ENCODE measurements around the gene ARL6IP4.

ARL6IP4 gene

GRCh38 chr12:122991623-122992275, 11.3 kb downstream of the ARL6IP4 start:
- DNase-seq: no peak

- no peak for DNase-seq
Observed at GRCh38 chr12:122992386-122992785, 11.9 kb downstream of the ARL6IP4 start.

- DNase-seq: no peak
Observed at GRCh38 chr12:122994140-122994675, 13.7 kb downstream of the ARL6IP4 start.

GRCh38 chr12:122994781-122995502, 14.5 kb downstream of the ARL6IP4 start:
- no peak for DNase-seq

- no peak for DNase-seq
Observed at GRCh38 chr12:122995503-122996187, 15.2 kb downstream of the ARL6IP4 start.

GRCh38 chr12:122996188-122996601, 15.7 kb downstream of the ARL6IP4 start:
- no peak for DNase-seq

- no peak for DNase-seq
Observed at GRCh38 chr12:122996621-122997342, 16.3 kb downstream of the ARL6IP4 start.

- no peak for DNase-seq
Observed at GRCh38 chr12:122997343-122998250, 17.1 kb downstream of the ARL6IP4 start.

- no peak for DNase-seq
Observed at GRCh38 chr12:122998316-122998715, 17.8 kb downstream of the ARL6IP4 start.

- no peak for DNase-seq
Observed at GRCh38 chr12:122999196-122999946, 18.9 kb downstream of the ARL6IP4 start.

- no peak for DNase-seq
Observed at GRCh38 chr12:122999986-123000420, 19.5 kb downstream of the ARL6IP4 start.

GRCh38 chr12:123000578-123000977, 20.1 kb downstream of the ARL6IP4 start:
- no peak for DNase-seq

- no peak for DNase-seq
Observed at GRCh38 chr12:123001464-123001863, 21.0 kb downstream of the ARL6IP4 start.

GRCh38 chr12:123003257-123003656, 22.8 kb downstream of the ARL6IP4 start:
- no peak for DNase-seq

- DNase-seq: no peak
Observed at GRCh38 chr12:123004287-123004686, 23.8 kb downstream of the ARL6IP4 start.

- DNase-seq: no peak
Observed at GRCh38 chr12:123005081-123005626, 24.7 kb downstream of the ARL6IP4 start.

- no peak for DNase-seq
Observed at GRCh38 chr12:123006977-123007376, 26.5 kb downstream of the ARL6IP4 start.

- DNase-seq: no peak
Observed at GRCh38 chr12:123010110-123010509, 29.6 kb downstream of the ARL6IP4 start.

GRCh38 chr12:123010681-123011080, 30.2 kb downstream of the ARL6IP4 start:
- DNase-seq: no peak

GRCh38 chr12:123011701-123012100, 31.2 kb downstream of the ARL6IP4 start:
- DNase-seq: no peak

Data from stimulated activated CD4-positive, alpha-beta T cell treated with anti-CD3 and anti-CD28 coated beads, Interleukin-4, amount 100 ng/mL, for 4 hours (primary cell).